Stimulated activated CD8-positive, alpha-beta memory T cell treated with anti-CD3 and anti-CD28 coated beads, Interleukin-7, amount 100 ng/mL, for 48 hours (primary cell): ENCODE data around the gene PEX26.
"Not testable (repeated sequence)": the region's sequence is repeated elsewhere in the genome, so short reads cannot be mapped to it uniquely, and the experiment has no call there.

ENCODE experiments used
- DNase-seq, 2 donors: peaks; one replicate each; pipeline ENCODE4 v3.0.0-alpha.2; 2020; ENCODE audit warnings: low read depth in 1 of 2; ENCODE audit errors: extremely low read depth in 1 of 2

Gene PEX26

DNA sequence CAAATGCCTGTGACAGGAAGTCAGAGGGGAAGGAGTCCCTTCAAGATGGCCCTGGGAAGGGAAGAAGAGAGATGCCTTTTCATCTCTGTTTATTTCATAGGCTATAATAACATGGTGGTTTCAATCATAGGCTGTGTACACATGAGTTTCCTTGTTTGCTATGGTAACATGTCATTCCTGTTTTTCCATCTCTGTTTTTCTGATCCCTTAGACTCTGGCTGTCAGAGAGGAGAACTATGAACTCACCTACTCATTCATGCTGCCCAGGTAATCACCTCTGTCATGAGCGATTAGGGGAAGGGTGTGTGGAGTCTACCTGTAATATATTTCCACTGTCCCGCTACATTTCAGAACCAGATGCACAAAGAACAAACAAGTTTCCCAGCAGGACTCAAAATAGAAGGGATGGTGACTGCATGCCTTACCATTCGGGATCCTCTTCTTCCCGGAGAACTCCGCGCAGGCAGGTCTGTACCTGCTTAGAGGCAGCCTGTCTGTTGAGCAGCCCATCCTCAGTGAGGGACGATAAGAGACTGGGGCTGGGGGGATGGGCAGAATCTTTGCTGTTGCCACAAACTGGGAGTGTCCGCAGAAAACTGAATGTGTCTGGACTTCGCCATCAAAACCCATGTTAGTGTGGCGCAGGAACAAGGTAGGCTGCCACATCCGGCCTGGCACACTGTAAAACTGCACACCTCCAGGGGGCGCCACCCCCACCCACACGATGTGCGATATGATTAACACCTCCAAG, 7.1 kb upstream of the PEX26 start:
- DNase-seq = no peak

- DNase-seq = not testable (repeated sequence)
Measured at GRCh38 chr22:18071307-18071967, 6.4 kb upstream of the PEX26 start.

DNA sequence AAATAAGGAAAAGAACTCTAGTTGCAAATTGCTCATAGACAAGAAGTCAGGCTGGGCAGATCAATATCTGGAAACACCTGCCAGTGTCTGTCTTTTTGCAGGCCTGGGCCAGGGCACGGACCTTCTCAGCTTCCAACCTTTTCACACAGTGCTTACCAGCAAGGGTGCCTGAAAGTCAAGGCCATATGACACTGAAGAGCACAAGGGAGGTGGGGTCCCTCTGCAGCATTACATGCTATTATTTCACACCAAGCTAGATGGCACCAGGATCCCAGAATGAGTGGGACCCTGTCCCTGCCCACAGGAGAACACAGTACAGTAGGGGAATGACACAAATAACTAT, 5.9 kb upstream of the PEX26 start:
- DNase-seq = no peak

GRCh38 chr22:18073467-18073866, 4.3 kb upstream of the PEX26 start:
- DNase-seq = no peak

GRCh38 chr22:18073927-18074326, 3.9 kb upstream of the PEX26 start:
- not testable (repeated sequence) for DNase-seq

- DNase-seq = no peak
Measured at GRCh38 chr22:18075101-18075719, 2.6 kb upstream of the PEX26 start.

DNA sequence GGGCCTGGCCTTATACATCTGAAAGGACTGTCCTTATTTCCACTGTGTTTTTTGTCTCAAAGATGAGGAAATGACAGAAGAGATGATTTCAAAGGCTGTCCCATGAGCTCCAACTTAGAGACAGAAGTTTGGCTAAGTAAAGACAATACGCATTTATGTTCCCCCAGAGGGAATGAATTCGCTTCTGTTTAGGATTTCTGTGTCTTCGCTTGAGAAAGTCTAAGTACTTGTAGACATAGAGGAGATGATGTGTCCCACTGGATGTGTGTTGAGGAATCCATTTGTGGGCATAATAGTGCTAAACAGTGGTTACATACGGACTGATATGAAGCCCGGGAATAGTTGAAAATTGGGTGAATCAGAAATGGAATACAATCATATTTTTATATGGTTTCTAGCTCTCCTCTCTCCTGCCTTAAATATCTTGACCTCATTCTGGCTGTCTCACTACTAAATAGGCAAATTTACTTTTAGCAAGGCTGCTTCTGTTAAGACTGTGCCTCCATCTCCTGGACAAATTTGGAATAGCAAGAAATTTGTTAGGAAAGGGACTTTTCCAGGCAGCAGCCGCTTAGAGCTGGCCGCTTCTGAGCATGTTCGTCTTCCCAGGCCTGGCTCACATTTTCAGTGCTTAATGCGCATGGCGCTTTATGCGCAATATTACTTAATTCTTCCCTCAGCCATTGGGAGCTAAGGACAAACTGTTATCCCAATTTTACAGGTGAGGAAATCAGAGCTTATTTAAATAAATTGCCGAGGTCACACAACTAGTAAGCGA, 1.9 kb upstream of the PEX26 start:
- no peak for DNase-seq

DNA sequence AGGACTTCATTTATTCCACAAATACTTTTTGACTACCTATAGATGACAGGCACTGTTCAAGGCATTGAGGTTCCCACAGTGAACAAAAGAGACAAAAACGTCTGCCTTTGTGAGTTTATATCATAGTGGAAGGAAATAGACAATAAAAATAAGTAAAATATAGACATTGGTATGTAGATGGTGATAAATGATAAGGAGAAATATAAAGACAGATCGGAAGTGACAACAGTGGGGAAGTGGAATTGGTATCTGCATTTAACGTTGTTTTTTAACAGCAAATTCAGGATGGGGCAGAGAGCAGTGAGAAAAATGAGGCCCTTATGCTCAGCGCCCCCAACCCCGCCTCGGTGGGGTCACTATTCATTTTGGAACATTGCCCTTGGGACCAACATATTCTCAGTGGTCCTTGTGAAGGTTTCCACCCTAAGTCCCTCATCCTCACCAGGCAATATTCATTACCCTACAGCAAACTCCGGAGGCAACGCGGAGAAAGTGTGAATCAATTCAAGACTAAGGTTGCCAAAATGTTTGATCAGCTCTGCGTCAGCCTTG, 627 bp upstream of the PEX26 start:
- no peak for DNase-seq

GRCh38 chr22:18078329-18079041, 695 bp downstream of the PEX26 start:
- no peak for DNase-seq

- no peak for DNase-seq
Measured at GRCh38 chr22:18079706-18080233, 2.0 kb downstream of the PEX26 start.

GRCh38 chr22:18081416-18081815, 3.6 kb downstream of the PEX26 start:
- no peak for DNase-seq

GRCh38 chr22:18082467-18082866, 4.7 kb downstream of the PEX26 start:
- no peak for DNase-seq

DNA sequence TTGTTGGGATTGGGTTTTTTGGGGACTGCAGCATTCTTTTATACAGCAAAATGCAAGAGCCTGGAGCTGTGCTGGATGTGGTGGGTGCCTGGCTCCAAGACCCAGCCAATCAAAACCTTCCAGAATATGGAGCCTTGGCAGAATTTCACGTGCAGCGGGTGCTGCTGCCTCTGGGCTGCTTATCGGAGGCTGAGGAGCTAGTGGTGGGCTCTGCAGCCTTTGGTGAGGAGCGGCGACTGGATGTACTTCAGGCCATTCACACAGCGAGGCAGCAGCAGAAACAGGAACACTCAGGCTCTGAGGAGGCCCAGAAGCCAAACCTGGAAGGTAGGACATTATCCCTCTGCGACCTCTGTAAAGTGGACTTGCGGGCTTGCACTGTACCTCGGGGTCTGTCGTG, 5.6 kb downstream of the PEX26 start:
- DNase-seq = no peak

DNA sequence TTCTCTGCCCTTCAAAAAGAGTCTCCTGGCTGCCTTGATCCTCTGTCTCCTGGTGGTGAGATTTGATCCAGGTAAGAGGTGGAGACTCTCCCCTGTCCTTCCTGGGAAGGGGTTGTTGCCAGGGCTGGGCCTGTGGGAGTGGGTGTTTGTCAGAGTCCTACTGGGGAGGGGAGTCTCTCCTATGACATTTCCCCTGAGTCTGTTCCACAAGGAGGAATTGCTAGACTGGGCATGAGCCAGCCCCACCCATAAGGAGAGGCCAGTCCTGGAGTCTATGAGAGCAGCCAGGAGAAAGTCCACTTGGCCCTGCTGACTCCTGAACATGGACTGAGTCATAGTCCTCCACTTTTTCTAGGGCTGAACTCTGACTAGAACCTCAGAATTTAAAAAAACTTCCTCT, 7.4 kb downstream of the PEX26 start:
- DNase-seq = no peak

GRCh38 chr22:18087350-18087855, 9.6 kb downstream of the PEX26 start:
- DNase-seq = no peak

- DNase-seq = no peak
Measured at GRCh38 chr22:18088825-18089568, 11.2 kb downstream of the PEX26 start.

DNA sequence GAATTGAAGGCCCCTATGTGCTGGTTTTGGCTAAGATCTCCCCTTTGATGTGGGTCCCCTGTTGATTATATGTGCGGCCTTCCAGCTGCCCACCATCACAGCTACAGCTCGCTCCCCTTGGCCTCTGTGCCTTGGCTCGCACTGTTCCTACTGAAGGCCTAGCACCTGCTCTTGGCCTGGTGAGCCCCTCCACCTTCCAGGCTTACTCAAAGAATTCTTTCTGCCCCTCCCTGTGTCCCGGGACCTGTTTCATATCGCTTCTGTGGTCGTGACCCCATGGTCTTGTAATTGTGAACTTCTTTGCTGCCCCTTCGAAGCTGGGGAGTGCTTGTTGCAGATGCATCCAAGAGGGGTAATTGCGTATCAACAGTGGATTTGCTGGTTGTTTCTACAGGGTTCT, 12.5 kb downstream of the PEX26 start:
- DNase-seq = no peak

DNA sequence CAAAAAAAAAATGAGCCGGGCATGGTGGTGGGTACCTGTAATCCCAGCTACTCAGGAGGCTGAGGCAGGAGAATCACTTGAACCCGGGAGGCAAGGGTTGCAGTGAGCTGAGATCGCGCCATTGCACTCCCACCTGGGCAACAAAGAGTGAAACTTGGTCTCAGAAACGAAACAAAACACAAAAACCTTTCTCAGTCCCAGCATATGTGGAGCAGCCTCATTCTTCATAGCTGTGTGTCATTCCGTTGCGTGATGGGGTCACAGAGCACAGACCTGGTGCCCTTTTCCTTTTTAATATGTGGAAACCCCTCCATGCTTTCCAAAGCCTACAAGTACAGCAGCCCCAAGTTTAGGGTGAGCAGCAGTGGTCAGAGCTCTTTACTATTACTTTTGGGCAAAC, 13.7 kb downstream of the PEX26 start:
- DNase-seq = no peak

- DNase-seq = no peak
Measured at GRCh38 chr22:18091916-18092526, 14.2 kb downstream of the PEX26 start.
